Measurements from ENCODE around the gene ERG. TPM values are rescaled to one million over a fixed set of nuclear protein-coding genes. Genes with fewer than 3 reads are reported as not detected.

The ERG gene
- total RNA-seq, 1 experiment from 2014 or later = not detected

DNA sequence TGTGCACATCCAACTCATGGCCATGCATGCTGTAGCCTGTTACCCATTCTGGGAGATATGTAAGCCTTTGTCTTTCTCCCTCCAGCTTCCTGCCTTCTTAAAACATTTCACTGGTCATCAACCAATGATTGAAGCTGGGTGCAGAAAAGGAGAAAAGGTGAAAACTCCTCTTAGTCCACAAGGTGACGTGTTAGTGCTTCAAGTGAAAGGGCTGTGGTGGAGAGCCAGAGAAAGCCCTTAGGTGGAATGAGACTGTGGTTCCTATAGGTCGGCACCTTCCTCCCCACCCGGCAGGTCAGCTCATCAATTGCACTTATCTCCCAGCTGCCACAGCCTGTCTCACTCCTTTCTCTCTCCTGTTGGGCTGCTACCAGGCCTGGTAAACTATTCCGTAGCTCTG, 30.4 kb downstream of the ERG start:
- H3K27me3 ChIP-seq (replicated peaks; ENCODE audit: control insufficient read depth, insufficient read depth, low read length) = no peaks in the 10 kb centered on the region
- H3K9me3 Mint-ChIP-seq (ENCODE audit: unreplicated experiment) = no peaks in the 10 kb centered on the region
- H3K36me3 ChIP-seq (ENCODE audit: control insufficient read depth, insufficient read depth, low read length) = no peaks in the 10 kb centered on the region
- no peak for TF ChIP-seq CTCF (IDR thresholded peaks at IDR 0.05; ENCODE audit: insufficient read depth in 1 of 2, low read depth in 1 of 2, low read length in 1 of 2, severe bottlenecking in 1 of 2, unreplicated experiment in 1 of 2)
- no peaks in the 10 kb centered on the region for H3K4me1 ChIP-seq
- H3K36me3 Mint-ChIP-seq (ENCODE audit: insufficient read depth, unreplicated experiment) = no peaks in the 10 kb centered on the region
- intact Hi-C loops (cut with micrococcal nuclease; ENCODE audit: unreplicated experiment) = no loop called here
- no peak for DNase-seq
- ChIA-PET CTCF (no interaction called here), POLR2A (no interaction called here)
- BruUV-seq (replicated peaks) = no TSS peak
- H3K27ac Mint-ChIP-seq (ENCODE audit: unreplicated experiment) = no peak overlapping the region
- H3K4me1 Mint-ChIP-seq (ENCODE audit: low read depth, unreplicated experiment) = no peaks in the 10 kb centered on the region
- no peak overlapping the region for H3K4me3 Mint-ChIP-seq (ENCODE audit: unreplicated experiment)
- 0 out of 2 replicates have a peak, but pooled peaks cover 3% of the 10 kb centered on the region for H3K9me3 ChIP-seq
- peaks cover 8% of the 10 kb centered on the region for H3K27me3 Mint-ChIP-seq (ENCODE audit: insufficient read depth, unreplicated experiment)
- no peak overlapping the region for H3K4me3 ChIP-seq (ENCODE audit: low read depth, low read length)

DNA sequence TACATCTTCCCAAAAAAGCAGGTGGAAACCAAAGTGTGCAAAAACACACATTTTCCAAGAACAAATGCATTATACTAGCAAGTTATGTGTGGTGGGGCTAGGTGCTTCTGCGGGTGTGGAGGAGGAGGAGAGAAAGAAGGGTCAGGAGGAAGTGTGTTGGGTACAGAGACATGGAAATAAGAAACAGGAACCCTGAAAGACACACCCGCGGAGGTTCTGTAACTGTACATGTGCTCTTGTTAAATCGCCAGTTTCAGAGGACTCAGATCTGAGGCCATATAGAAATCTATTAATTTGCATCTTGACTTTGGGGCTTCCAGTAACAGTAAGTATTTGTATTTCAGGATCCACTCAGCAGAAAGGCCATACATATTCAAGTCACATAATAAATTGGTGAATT, 30.9 kb downstream of the ERG start:
- intact Hi-C loops (cut with micrococcal nuclease; ENCODE audit: unreplicated experiment) = no loop called here
- BruUV-seq (replicated peaks) = no TSS peak
- no peak for TF ChIP-seq CTCF (IDR thresholded peaks at IDR 0.05; ENCODE audit: insufficient read depth in 1 of 2, low read depth in 1 of 2, low read length in 1 of 2, severe bottlenecking in 1 of 2, unreplicated experiment in 1 of 2)
- DNase-seq = no peak
- no peaks in the 10 kb centered on the region for H3K36me3 Mint-ChIP-seq (ENCODE audit: insufficient read depth, unreplicated experiment)
- H3K27me3 ChIP-seq (replicated peaks; ENCODE audit: control insufficient read depth, insufficient read depth, low read length) = no peaks in the 10 kb centered on the region
- ChIA-PET CTCF (no interaction called here), POLR2A (no interaction called here)
- H3K4me1 Mint-ChIP-seq (ENCODE audit: low read depth, unreplicated experiment) = no peaks in the 10 kb centered on the region
- H3K9me3 ChIP-seq = 0 out of 2 replicates have a peak, but pooled peaks cover 3% of the 10 kb centered on the region
- no peak overlapping the region for H3K4me3 ChIP-seq (ENCODE audit: low read depth, low read length)
- no peaks in the 10 kb centered on the region for H3K36me3 ChIP-seq (ENCODE audit: control insufficient read depth, insufficient read depth, low read length)
- H3K9me3 Mint-ChIP-seq (ENCODE audit: unreplicated experiment) = no peaks in the 10 kb centered on the region
- no peak overlapping the region for H3K27ac Mint-ChIP-seq (ENCODE audit: unreplicated experiment)
- H3K27me3 Mint-ChIP-seq (ENCODE audit: insufficient read depth, unreplicated experiment) = peaks cover 8% of the 10 kb centered on the region
- H3K4me3 Mint-ChIP-seq (ENCODE audit: unreplicated experiment) = no peak overlapping the region
- H3K4me1 ChIP-seq = no peaks in the 10 kb centered on the region

DNA sequence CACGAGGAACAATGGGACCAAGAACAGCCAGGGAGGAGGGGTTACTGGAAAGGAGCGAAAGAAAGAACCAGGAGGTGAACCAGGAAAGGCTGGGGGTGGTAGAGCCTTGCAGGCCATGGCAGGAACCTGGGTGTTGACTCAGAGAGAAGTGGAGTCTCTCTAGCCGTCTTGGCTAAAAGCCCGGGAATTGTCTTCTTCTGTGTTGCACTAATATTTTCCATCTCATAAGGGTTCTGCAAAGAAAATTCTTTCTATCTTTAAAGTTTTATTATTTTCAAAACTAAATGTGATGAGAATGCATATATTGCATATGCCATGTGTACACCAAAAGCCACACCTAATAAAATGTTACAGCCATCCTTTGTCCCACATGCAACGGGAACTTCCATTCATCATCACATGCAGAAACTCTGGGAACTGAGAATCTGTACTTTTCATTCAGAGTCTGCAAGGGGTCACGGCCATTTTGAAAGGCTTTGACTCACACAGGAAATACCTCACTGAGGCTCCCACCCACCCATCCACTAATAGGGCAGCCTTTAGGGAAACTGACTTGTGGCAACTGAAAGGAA, 38.0 kb downstream of the ERG start:
- Histone ChIP-seq H3K4me1 (no peaks in the 10 kb centered on the region), H3K27me3 (replicated peaks; ENCODE audit: control insufficient read depth, insufficient read depth, low read length) (no peaks in the 10 kb centered on the region), H3K9me3 (no peaks in the 10 kb centered on the region), H3K4me3 (ENCODE audit: low read depth, low read length) (no peak overlapping the region), H3K36me3 (ENCODE audit: control insufficient read depth, insufficient read depth, low read length) (no peaks in the 10 kb centered on the region)
- Mint-ChIP-seq H3K36me3 (ENCODE audit: insufficient read depth, unreplicated experiment) (no peaks in the 10 kb centered on the region), H3K4me1 (ENCODE audit: low read depth, unreplicated experiment) (no peaks in the 10 kb centered on the region), H3K4me3 (ENCODE audit: unreplicated experiment) (no peak overlapping the region), H3K27me3 (ENCODE audit: insufficient read depth, unreplicated experiment) (peaks cover 8% of the 10 kb centered on the region), H3K9me3 (ENCODE audit: unreplicated experiment) (no peaks in the 10 kb centered on the region), H3K27ac (ENCODE audit: unreplicated experiment) (no peak overlapping the region)
- POLR2A ChIA-PET = no interaction called here
- no peak for DNase-seq
- no peak for TF ChIP-seq CTCF (IDR thresholded peaks at IDR 0.05; ENCODE audit: insufficient read depth in 1 of 2, low read depth in 1 of 2, low read length in 1 of 2, severe bottlenecking in 1 of 2, unreplicated experiment in 1 of 2)
- BruUV-seq (replicated peaks) = no TSS peak
- intact Hi-C loops (cut with micrococcal nuclease; ENCODE audit: unreplicated experiment) = no loop called here
- CTCF ChIA-PET = no interaction called here
